CD8-positive, alpha-beta memory T cell (primary cell): ENCODE data around the gene SCN2A. TPM values are rescaled to one million over a fixed set of nuclear protein-coding genes. Genes with fewer than 3 reads are reported as not detected.
"Not testable (repeated sequence)": the region's sequence is repeated elsewhere in the genome, so short reads cannot be mapped to it uniquely, and the experiment has no call there.

ENCODE experiments used
- CTCF ChIA-PET: fragments of 350-600 bp; sonication (Branson Sonifier 250); formaldehyde crosslinking; loops from one replicate; lab custom pipeline; 2021; ENCODE audit warnings: antibody characterized with exemption; lab: Charles Lee
- POLR2A ChIA-PET: fragments of 350-600 bp; sonication (Branson Sonifier 250); formaldehyde crosslinking; loops from one replicate; lab custom pipeline; 2021; ENCODE audit warnings: antibody characterized with exemption; lab: Charles Lee
- DNase-seq, 5 donors: peaks; one replicate each; pipeline versions ENCODE4 v3.0.0 to v3.0.0-alpha.2; 2020 to 2022; ENCODE audit warnings: mixed read lengths in 1 of 5
- H3K27ac ChIP-seq: one replicate; pipeline ENCODE4 v1.7.0; 2013; ENCODE audit warnings: low read depth, mild to moderate bottlenecking, low read length, moderate library complexity
- H3K27me3 ChIP-seq: 2 replicates; pipeline ENCODE4 v1.7.0; 2013; ENCODE audit warnings: low read length, mild to moderate bottlenecking; ENCODE audit not compliant: insufficient read depth, poor library complexity, severe bottlenecking
- H3K36me3 ChIP-seq: 2 replicates; pipeline ENCODE4 v1.7.0; 2013; ENCODE audit warnings: mild to moderate bottlenecking, low read length, moderate library complexity; ENCODE audit not compliant: insufficient read depth
- H3K4me1 ChIP-seq: 2 replicates; pipeline ENCODE4 v1.7.0; 2013; ENCODE audit warnings: mild to moderate bottlenecking, low read length, moderate library complexity; ENCODE audit not compliant: insufficient read depth
- H3K4me3 ChIP-seq: 2 replicates; pipeline ENCODE4 v1.7.0; 2013; ENCODE audit warnings: mild to moderate bottlenecking, low read length
- H3K9me3 ChIP-seq: 2 replicates; pipeline ENCODE4 v1.7.0; 2013; ENCODE audit warnings: mild to moderate bottlenecking, low read length
- H3K27ac Mint-ChIP-seq, 8 donors: one replicate each; pipeline ENCODE4 v1.8.0; 2020 to 2021; ENCODE audit warnings: mixed read lengths in 8 of 8, mild to moderate bottlenecking in 6 of 8, inconsistent platforms in 3 of 8, moderate library complexity in 3 of 8
- H3K27me3 Mint-ChIP-seq, 2 donors: one replicate each; pipeline ENCODE4 v1.8.0; 2020 to 2021; ENCODE audit warnings: mixed read lengths in 2 of 2, mild to moderate bottlenecking in 1 of 2, moderate library complexity in 1 of 2
- H3K36me3 Mint-ChIP-seq, 3 donors: one replicate each; pipeline ENCODE4 v1.8.0; 2020 to 2021; ENCODE audit warnings: mixed read lengths in 3 of 3, inconsistent platforms in 1 of 3, mild to moderate bottlenecking in 1 of 3
- H3K4me1 Mint-ChIP-seq, 3 donors: one replicate each; pipeline ENCODE4 v1.8.0; 2020 to 2021; ENCODE audit warnings: mixed read lengths in 3 of 3, inconsistent platforms in 1 of 3, mild to moderate bottlenecking in 1 of 3
- H3K4me3 Mint-ChIP-seq, 7 donors: one replicate each; pipeline ENCODE4 v1.8.0; 2020 to 2021; ENCODE audit warnings: mixed read lengths in 7 of 7, mild to moderate bottlenecking in 6 of 7, moderate library complexity in 4 of 7, inconsistent platforms in 2 of 7
- H3K9me3 Mint-ChIP-seq, 5 donors: one replicate each; pipeline ENCODE4 v1.8.0; 2020 to 2022; ENCODE audit warnings: mixed read lengths in 5 of 5, mild to moderate bottlenecking in 3 of 5, moderate library complexity in 2 of 5, inconsistent platforms in 1 of 5
- polyA plus RNA-seq: library from polyadenylated mRNA; unstranded; fragments of 300-500 nt; fragmentation: Illumina TruSeq; gene quantifications from one replicate; pipeline ENCODE4 v1.2.3, GENCODE V29; 2021
- total RNA-seq, 2 experiments: library from RNA; stranded (reverse); gene quantifications; one replicate each; pipeline ENCODE4 v1.2.3, GENCODE V29; 2021

SCN2A gene
- total and polyA plus RNA-seq, 3 experiments from 2014 or later, result not detected

DNA sequence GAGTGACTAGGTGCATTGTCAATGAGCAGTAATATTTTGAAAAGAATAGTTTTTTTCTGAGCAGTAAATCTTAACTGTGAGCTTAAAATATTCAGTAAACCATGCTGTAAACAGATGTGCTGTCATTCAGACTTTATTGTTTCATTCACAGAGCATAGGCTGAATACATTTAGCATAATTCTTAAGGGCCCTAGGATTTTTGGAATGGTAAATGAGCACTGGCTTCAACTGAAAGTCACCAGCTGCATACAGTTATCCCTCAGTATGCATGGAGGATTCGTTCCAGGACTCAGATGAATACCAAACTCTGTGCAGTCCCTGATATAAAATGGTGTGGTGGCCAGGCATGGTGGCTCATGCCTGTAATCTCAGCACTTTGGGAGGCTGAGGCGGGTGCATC, 21.1 kb downstream of the SCN2A start:
- DNase-seq, H3K27ac ChIP-seq, H3K36me3 ChIP-seq, H3K4me1 ChIP-seq, H3K4me3 Mint-ChIP-seq, POLR2A ChIA-PET, H3K27me3 ChIP-seq, H3K9me3 ChIP-seq, H3K4me3 ChIP-seq, CTCF ChIA-PET, H3K36me3 Mint-ChIP-seq, H3K9me3 Mint-ChIP-seq, H3K4me1 Mint-ChIP-seq, H3K27me3 Mint-ChIP-seq, H3K27ac Mint-ChIP-seq: not testable (repeated sequence)

DNA sequence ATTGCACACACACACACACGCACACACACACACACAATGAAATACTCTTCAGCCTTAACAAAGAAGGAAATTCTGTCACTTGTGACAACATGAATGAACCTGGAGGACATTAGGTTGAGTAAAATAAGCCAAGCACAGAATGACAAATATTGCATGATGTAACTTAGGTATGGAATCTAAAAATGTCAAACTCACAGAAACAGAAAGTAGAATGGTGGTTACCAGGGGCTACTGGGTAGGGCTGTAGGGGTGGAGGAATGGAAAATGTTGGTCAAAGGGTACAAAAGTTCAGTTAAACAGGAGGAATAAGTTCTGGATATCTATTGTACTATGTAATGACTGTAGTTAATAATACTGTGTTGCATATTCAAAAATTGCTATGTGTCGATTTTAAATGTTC, 29.5 kb downstream of the SCN2A start:
- ChIA-PET CTCF (no interaction called here), POLR2A (no interaction called here)
- peaks cover 0 to 3% (median 0%) of the 10 kb centered on the region in 5 donors for H3K9me3 Mint-ChIP-seq
- no peak overlapping the region for H3K4me3 ChIP-seq
- no peaks in the 10 kb centered on the region for H3K4me1 ChIP-seq
- no peak overlapping the region for H3K27ac ChIP-seq
- H3K4me1 Mint-ChIP-seq, result no peaks in the 10 kb centered on the region
- H3K27me3 Mint-ChIP-seq, result no peaks in the 10 kb centered on the region
- H3K4me3 Mint-ChIP-seq, result no peak overlapping the region
- H3K36me3 Mint-ChIP-seq, result no peaks in the 10 kb centered on the region
- H3K9me3 ChIP-seq, result no peaks in the 10 kb centered on the region
- no peaks in the 10 kb centered on the region for H3K36me3 ChIP-seq
- no peaks in the 10 kb centered on the region for H3K27me3 ChIP-seq
- H3K27ac Mint-ChIP-seq, result no peak overlapping the region
- no peak for DNase-seq

DNA sequence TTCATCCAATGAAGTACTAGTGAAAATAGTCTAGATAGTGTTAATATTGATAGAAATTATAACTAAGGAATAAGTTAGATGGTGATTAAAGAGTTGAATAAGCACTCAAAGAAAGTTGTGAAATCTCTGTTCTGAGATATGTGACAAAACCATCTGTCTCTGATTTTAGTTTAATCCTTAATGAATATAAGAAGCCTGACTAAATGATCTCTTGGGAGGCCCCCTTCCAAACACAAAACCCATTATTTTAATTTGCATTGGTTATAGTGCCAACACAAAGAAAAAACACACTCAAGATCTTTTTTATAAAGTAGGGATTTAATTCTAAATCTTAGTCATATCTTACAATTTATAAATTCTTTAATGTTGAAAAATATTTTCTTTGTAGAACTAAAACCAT, 34.0 kb downstream of the SCN2A start:
- H3K4me3 ChIP-seq, result no peak overlapping the region
- Mint-ChIP-seq H3K27me3 (peaks cover 0 to 4% of the 10 kb centered on the region in 2 donors), H3K27ac (no peak overlapping the region), H3K36me3 (no peaks in the 10 kb centered on the region), H3K4me3 (no peak overlapping the region), H3K9me3 (no peaks in the 10 kb centered on the region), H3K4me1 (no peaks in the 10 kb centered on the region)
- ChIA-PET POLR2A (no interaction called here), CTCF (no interaction called here)
- H3K27ac ChIP-seq, result no peak overlapping the region
- DNase-seq, result no peak
- no peaks in the 10 kb centered on the region for H3K9me3 ChIP-seq
- H3K36me3 ChIP-seq, result no peaks in the 10 kb centered on the region
- H3K4me1 ChIP-seq, result no peaks in the 10 kb centered on the region
- no peaks in the 10 kb centered on the region for H3K27me3 ChIP-seq

DNA sequence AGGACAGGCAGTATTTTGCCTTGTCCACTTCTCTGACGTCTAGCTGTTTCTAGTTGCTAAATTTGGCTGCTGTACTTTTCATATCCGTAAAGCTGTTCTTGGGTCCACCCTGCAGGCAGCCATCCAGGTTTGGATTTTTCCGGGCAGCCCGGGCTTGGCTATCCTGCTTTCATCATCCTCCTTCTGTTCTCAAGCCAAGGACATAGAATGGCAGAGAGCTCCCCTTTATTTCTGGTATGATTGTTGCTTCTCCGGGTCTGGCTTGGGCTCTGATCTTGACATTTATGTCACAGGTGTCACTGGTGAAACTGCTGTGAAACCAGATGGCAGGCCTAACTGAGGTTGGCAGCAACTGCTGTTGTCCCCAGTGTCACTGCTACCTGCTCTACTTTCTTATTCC, 35.5 kb downstream of the SCN2A start:
- Histone ChIP-seq H3K27ac (no peak overlapping the region), H3K27me3 (no peaks in the 10 kb centered on the region), H3K36me3 (no peaks in the 10 kb centered on the region), H3K9me3 (no peaks in the 10 kb centered on the region), H3K4me3 (no peak overlapping the region), H3K4me1 (no peaks in the 10 kb centered on the region)
- DNase-seq, result no peak
- CTCF ChIA-PET, result no interaction called here
- H3K27ac Mint-ChIP-seq, result no peak overlapping the region
- peaks cover 0 to 4% of the 10 kb centered on the region in 2 donors for H3K27me3 Mint-ChIP-seq
- no peaks in the 10 kb centered on the region for H3K9me3 Mint-ChIP-seq
- no peaks in the 10 kb centered on the region for H3K36me3 Mint-ChIP-seq
- POLR2A ChIA-PET, result no interaction called here
- H3K4me1 Mint-ChIP-seq, result no peaks in the 10 kb centered on the region
- no peak overlapping the region for H3K4me3 Mint-ChIP-seq

DNA sequence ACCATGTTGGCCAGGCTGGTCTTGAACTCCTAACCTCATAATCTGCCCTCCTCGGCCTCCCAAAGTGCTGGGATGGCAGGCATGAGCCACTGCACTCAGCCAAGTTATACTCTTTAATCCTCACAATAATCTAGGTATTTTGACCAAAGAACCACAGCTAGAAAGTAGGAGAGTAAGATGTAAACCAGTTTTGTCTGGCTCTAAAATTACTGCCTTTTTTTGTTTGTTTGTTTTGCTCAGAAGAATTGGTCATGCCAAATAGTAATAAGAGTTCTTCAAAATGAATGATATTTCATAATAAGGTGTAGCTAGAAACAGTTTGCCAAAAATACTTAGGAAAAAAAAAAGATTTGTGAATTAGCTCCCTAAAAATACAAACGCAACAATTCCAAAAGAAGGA, 36.7 kb downstream of the SCN2A start:
- Histone ChIP-seq H3K4me1 (no peaks in the 10 kb centered on the region), H3K36me3 (no peaks in the 10 kb centered on the region), H3K9me3 (no peaks in the 10 kb centered on the region), H3K4me3 (no peak overlapping the region), H3K27me3 (no peaks in the 10 kb centered on the region), H3K27ac (no peak overlapping the region)
- no peaks in the 10 kb centered on the region for H3K9me3 Mint-ChIP-seq
- no peaks in the 10 kb centered on the region for H3K4me1 Mint-ChIP-seq
- H3K27me3 Mint-ChIP-seq, result peaks cover 0 to 4% of the 10 kb centered on the region in 2 donors
- ChIA-PET CTCF (no interaction called here), POLR2A (no interaction called here)
- no peaks in the 10 kb centered on the region for H3K36me3 Mint-ChIP-seq
- H3K27ac Mint-ChIP-seq, result no peak overlapping the region
- no peak for DNase-seq
- H3K4me3 Mint-ChIP-seq, result no peak overlapping the region

DNA sequence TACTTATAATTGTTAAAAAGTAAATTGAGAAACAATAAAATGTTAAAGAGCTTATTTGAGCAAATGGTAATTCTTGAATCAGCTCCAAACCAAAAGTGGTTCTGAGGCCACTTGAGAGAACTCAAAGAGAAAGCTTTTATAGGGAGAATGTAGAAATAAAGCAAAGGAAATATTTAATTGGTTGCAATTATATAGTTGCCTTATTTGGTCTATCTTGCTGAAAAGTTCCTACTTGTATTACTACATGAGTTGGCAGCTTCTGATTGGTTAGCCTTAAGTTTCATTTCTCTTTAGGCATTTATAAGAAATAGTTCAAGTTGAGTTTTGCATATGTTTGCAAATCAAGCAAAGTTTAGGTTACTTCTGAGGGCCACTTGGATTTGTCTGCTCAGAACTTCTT, 38.1 kb downstream of the SCN2A start:
- POLR2A ChIA-PET, result no interaction called here
- no peak overlapping the region for H3K27ac Mint-ChIP-seq
- H3K4me3 Mint-ChIP-seq, result no peak overlapping the region
- H3K27me3 Mint-ChIP-seq, result peaks cover 0 to 4% of the 10 kb centered on the region in 2 donors
- H3K4me1 ChIP-seq, result no peaks in the 10 kb centered on the region
- CTCF ChIA-PET, result no interaction called here
- H3K36me3 Mint-ChIP-seq, result no peaks in the 10 kb centered on the region
- H3K27me3 ChIP-seq, result no peaks in the 10 kb centered on the region
- no peak overlapping the region for H3K4me3 ChIP-seq
- H3K36me3 ChIP-seq, result no peaks in the 10 kb centered on the region
- no peaks in the 10 kb centered on the region for H3K9me3 Mint-ChIP-seq
- no peak for DNase-seq
- no peaks in the 10 kb centered on the region for H3K4me1 Mint-ChIP-seq
- no peaks in the 10 kb centered on the region for H3K9me3 ChIP-seq
- H3K27ac ChIP-seq, result no peak overlapping the region

DNA sequence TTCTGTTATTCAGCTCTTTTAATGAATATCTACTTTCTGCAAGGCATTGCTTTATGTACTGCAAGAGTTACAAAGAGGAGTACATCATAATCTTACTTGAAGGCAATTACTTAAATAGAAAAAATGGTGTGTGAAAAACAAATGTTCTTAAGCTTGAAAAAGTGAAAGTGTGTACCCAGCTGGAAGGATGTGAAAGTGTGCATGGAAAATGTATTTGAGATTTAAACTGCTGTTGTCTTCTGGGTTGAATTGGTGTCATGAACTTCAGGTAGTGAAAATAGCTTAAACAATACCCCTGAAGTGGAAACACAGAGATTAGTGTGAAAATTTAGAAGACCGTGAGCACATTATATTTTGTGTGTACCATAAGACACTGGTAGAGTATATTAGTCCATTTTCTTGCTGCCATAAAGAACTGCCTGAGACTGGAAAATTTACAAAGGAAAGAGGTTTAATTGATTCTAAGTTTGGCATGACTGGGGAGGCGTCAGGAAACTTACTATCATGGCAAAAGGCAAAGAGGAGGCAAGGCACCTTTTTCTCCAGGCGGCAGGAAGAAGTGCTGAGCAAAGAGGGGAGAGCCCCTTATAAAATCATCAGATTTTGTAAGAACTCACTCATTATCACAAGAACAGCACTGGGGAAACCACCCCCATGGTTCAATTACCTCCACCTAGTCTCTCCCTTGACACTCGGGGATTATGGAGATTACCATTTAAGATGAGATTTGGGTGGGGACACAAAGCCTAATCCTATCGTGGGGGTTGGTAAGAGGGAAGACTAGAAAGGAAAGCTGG, 38.8 kb downstream of the SCN2A start:
- no peaks in the 10 kb centered on the region for H3K36me3 Mint-ChIP-seq
- no peak for DNase-seq
- no peaks in the 10 kb centered on the region for H3K4me1 Mint-ChIP-seq
- H3K27me3 Mint-ChIP-seq, result peaks cover 0 to 4% of the 10 kb centered on the region in 2 donors
- H3K36me3 ChIP-seq, result no peaks in the 10 kb centered on the region
- no peaks in the 10 kb centered on the region for H3K27me3 ChIP-seq
- CTCF ChIA-PET, result no interaction called here
- H3K9me3 Mint-ChIP-seq, result no peaks in the 10 kb centered on the region
- no peaks in the 10 kb centered on the region for H3K9me3 ChIP-seq
- H3K4me3 ChIP-seq, result no peak overlapping the region
- no peak overlapping the region for H3K27ac ChIP-seq
- POLR2A ChIA-PET, result no interaction called here
- H3K4me3 Mint-ChIP-seq, result no peak overlapping the region
- H3K4me1 ChIP-seq, result no peaks in the 10 kb centered on the region
- H3K27ac Mint-ChIP-seq, result no peak overlapping the region

DNA sequence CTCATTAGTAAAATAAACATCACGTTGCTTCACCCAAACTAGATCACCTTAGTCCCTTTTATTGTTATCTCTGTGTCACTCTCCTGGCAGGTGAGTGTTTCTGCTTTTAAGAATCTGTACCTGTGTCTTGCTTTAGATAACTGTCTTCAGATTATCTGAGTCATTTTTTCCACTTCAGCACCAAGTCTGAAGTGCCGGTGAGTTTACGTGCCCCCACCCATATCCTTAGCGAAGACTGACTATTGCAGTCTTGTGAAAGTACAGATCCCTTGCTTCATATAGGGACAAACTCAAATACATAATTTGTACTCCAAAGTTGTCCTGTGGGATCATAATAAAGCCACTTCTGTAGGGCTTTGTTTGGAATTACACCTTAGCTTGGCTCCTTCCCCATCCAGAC, 41.1 kb downstream of the SCN2A start:
- ChIA-PET CTCF (no interaction called here), POLR2A (no interaction called here)
- H3K27me3 Mint-ChIP-seq, result peaks cover 0 to 2% of the 10 kb centered on the region in 2 donors
- no peaks in the 10 kb centered on the region for H3K27me3 ChIP-seq
- H3K4me3 Mint-ChIP-seq, result no peak overlapping the region
- no peak overlapping the region for H3K4me3 ChIP-seq
- H3K4me1 ChIP-seq, result no peaks in the 10 kb centered on the region
- no peaks in the 10 kb centered on the region for H3K4me1 Mint-ChIP-seq
- no peaks in the 10 kb centered on the region for H3K36me3 Mint-ChIP-seq
- no peak overlapping the region for H3K27ac ChIP-seq
- DNase-seq, result no peak
- no peaks in the 10 kb centered on the region for H3K36me3 ChIP-seq
- H3K27ac Mint-ChIP-seq, result no peak overlapping the region
- H3K9me3 ChIP-seq, result no peaks in the 10 kb centered on the region
- no peaks in the 10 kb centered on the region for H3K9me3 Mint-ChIP-seq
